Measurements from ENCODE around the gene RUNX1. TPM values are rescaled to one million over a fixed set of nuclear protein-coding genes. Genes with fewer than 3 reads are reported as not detected.

The RUNX1 gene
- total and polyA plus RNA-seq, 10 donors: 4.8 to 70.0 (median 43.6) TPM

DNA sequence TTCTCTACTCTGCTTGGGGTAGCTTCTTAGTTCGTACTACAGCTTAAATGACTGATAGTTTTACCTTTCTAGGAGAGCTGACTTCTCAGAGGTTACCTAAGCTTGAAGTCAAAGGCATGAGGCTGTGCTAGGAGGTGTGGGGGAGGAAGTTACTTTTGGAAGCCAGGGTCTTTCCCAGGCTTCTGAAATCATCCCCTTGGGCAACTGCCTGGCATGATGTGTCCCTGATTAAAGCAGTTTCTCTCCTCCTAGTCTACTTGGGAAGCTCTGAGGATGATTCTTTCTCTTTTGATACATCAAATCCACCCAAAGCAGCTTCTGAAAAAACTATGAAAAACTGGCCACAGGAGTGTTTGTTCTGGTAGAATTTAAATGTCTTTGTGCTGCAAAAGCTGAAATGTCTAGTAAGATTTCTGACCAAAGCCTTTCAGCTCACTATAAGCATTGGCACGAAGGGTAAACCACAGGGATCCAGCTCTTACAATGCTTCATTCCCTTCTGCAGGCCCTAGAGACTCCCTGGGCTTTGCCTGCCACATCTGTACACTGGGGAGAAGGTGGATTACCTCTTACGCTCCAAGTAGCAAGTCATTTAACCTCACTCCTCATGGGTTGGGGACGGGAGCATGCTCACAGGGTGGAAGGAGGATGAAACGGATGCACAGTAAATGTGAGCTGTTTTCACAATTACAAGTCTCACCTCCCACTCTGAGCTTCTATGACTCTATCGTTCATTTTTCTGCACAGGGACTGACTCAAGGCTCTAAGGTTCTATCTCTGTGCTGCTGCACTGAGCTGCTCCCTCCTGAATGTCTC lies 59.6 kb downstream of the RUNX1 start:
- peaks cover 21 to 86% (median 48%) of the 10 kb centered on the region in 6 donors for H3K4me1 ChIP-seq
- no peaks in the 10 kb centered on the region for H3K36me3 ChIP-seq
- H3K9me3 ChIP-seq: no peaks in the 10 kb centered on the region
- peak overlapping the region in 4 of 8 donors; percentile 10 to 74 (median 22) for H3K27ac ChIP-seq
- DNase-seq: no peak
- 59 to 75% (median 70%) methylated on average over 6 of the region's 6 CpGs for WGBS, 5 donors
- no peaks in the 10 kb centered on the region for H3K27me3 ChIP-seq (replicated peaks in 1 of 7)
- TF ChIP-seq POLR2A (IDR thresholded peaks at IDR 0.05) (no peak), POLR2AphosphoS5 (IDR thresholded peaks at IDR 0.05) (no peak)
- TF ChIP-seq, protein P1, sequence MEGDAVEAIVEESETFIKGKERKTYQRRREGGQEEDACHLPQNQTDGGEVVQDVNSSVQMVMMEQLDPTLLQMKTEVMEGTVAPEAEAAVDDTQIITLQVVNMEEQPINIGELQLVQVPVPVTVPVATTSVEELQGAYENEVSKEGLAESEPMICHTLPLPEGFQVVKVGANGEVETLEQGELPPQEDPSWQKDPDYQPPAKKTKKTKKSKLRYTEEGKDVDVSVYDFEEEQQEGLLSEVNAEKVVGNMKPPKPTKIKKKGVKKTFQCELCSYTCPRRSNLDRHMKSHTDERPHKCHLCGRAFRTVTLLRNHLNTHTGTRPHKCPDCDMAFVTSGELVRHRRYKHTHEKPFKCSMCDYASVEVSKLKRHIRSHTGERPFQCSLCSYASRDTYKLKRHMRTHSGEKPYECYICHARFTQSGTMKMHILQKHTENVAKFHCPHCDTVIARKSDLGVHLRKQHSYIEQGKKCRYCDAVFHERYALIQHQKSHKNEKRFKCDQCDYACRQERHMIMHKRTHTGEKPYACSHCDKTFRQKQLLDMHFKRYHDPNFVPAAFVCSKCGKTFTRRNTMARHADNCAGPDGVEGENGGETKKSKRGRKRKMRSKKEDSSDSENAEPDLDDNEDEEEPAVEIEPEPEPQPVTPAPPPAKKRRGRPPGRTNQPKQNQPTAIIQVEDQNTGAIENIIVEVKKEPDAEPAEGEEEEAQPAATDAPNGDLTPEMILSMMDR (IDR thresholded peaks at IDR 0.05 in 8 of 11, conservative IDR thresholded peaks at IDR 0.05 in 3 of 11): no peak
- H3K4me3 ChIP-seq: no peak overlapping the region
- intact Hi-C loops (cut with DNase I; ENCODE audit: low total_unique reads): no loop called here

DNA sequence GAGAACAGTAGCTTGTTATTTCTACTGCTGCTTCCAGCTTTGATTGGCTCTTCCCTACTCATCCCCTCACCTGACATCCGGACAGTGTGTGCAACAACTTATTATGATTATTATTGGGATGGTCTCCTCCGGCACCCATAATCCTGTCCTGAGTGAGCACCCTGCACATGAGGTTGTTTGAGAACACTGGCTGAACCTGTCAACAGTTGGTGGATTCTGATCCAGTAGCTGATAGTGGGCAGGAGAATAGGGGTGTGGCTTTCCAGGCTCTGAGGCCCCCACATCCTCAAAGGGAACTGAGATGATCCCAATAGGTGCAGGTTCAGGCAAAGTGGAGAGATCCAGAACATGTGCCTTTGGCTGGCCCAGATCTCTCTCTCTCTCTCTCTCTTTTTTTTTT lies 60.5 kb downstream of the RUNX1 start:
- no peak for TF ChIP-seq POLR2A (IDR thresholded peaks at IDR 0.05)
- TF ChIP-seq POLR2AphosphoS5 (IDR thresholded peaks at IDR 0.05): no peak
- TF ChIP-seq, protein P1 (IDR thresholded peaks at IDR 0.05 in 8 of 11, conservative IDR thresholded peaks at IDR 0.05 in 3 of 11): no peak
- Histone ChIP-seq H3K4me1 (peaks cover 30 to 86% (median 53%) of the 10 kb centered on the region in 6 donors), H3K27ac (peak overlapping the region in 2 of 8 donors; percentile 59 to 78), H3K36me3 (no peaks in the 10 kb centered on the region), H3K9me3 (no peaks in the 10 kb centered on the region), H3K27me3 (replicated peaks in 1 of 7) (no peaks in the 10 kb centered on the region), H3K4me3 (no peak overlapping the region)
- DNase-seq: no peak
- 86 to 97% (median 88%) methylated on average over 2 of the region's 2 CpGs for WGBS, 5 donors
- intact Hi-C loops (cut with DNase I; ENCODE audit: low total_unique reads): no loop called here

DNA sequence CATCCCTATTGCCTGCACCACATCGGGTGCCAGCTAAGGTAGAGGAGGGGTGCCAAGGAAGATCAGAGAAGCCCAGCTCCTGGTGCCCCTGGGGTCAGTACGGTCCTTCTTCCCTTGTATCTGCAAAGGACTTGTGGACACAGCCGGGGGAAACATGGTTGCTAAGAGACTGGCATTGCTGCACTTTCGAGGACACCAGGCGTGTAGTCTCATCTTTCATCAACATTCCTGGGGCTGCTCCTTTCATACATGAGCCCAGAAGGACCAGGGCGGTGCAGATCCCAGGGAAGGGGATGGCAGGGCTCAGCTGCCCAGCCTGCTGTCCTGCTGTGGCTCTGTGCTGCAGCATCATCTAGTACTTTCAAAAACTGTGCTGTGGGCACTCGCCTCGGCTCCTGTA lies 61.0 kb downstream of the RUNX1 start:
- H3K4me1 ChIP-seq: peaks cover 30 to 91% (median 58%) of the 10 kb centered on the region in 6 donors
- no peak for DNase-seq
- no peaks in the 10 kb centered on the region for H3K36me3 ChIP-seq
- WGBS, 5 donors: 77 to 94% (median 86%) methylated on average over 7 to 8 of the region's 8 CpGs
- intact Hi-C loops (cut with DNase I; ENCODE audit: low total_unique reads): no loop called here
- no peaks in the 10 kb centered on the region for H3K9me3 ChIP-seq
- H3K4me3 ChIP-seq: no peak overlapping the region
- TF ChIP-seq POLR2A (IDR thresholded peaks at IDR 0.05): no peak
- no peak for TF ChIP-seq POLR2AphosphoS5 (IDR thresholded peaks at IDR 0.05)
- TF ChIP-seq, protein P1 (IDR thresholded peaks at IDR 0.05 in 8 of 11, conservative IDR thresholded peaks at IDR 0.05 in 3 of 11): no peak
- no peaks in the 10 kb centered on the region for H3K27me3 ChIP-seq (replicated peaks in 1 of 7)
- peak overlapping the region in 4 of 8 donors; percentile 7 to 78 (median 61) for H3K27ac ChIP-seq

DNA sequence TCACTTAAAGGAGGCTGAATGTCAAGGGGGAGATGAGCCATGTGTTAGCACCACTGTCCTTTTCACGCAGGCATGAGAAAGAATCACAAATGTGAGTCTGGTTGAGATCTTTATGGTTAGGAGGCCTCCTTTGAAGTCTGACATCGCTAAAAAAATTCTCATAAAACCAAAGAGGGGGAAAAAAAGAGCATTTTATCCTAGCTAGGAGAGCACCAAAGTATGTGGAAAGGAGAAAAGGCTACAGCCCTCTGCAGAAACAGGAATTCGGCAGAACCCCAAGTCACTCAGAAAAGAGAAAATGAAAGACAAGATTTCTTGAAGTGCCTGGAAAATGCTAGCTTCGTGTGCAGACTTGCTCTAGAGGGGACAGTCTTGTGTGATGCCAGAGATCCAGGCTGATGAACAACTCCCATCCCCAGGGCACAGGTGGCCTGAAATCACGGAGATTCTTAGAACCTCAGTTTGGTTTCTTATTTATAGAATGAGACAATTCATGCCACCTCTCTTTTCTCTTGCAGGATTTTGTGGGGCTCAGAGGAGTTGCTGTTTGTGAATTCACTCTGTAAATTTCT lies 61.5 kb downstream of the RUNX1 start:
- H3K4me3 ChIP-seq: peak overlapping the region in 1 of 8 donors; percentile 38
- TF ChIP-seq, protein P1 (IDR thresholded peaks at IDR 0.05 in 8 of 11, conservative IDR thresholded peaks at IDR 0.05 in 3 of 11): no peak
- TF ChIP-seq POLR2AphosphoS5 (IDR thresholded peaks at IDR 0.05) (no peak), POLR2A (IDR thresholded peaks at IDR 0.05) (no peak)
- no peaks in the 10 kb centered on the region for H3K27me3 ChIP-seq (replicated peaks in 1 of 7)
- no peaks in the 10 kb centered on the region for H3K9me3 ChIP-seq
- peak overlapping the region in 7 of 8 donors; percentile 6 to 78 (median 56) for H3K27ac ChIP-seq
- no peak for DNase-seq
- intact Hi-C loops (cut with DNase I; ENCODE audit: low total_unique reads): no loop called here
- H3K36me3 ChIP-seq: peaks cover 0 to 2% (median 0%) of the 10 kb centered on the region in 6 donors
- WGBS, 5 donors: 22 to 41% (median 31%) methylated on average over 5 of the region's 5 CpGs
- H3K4me1 ChIP-seq: peaks cover 30 to 93% (median 61%) of the 10 kb centered on the region in 6 donors

All from spleen (tissue), 11 donors.